ENCODE measurements around the gene NTRK2.
"Not testable (repeated sequence)": the region's sequence is repeated elsewhere in the genome, so short reads cannot be mapped to it uniquely, and the experiment has no call there.

Gene NTRK2

DNA sequence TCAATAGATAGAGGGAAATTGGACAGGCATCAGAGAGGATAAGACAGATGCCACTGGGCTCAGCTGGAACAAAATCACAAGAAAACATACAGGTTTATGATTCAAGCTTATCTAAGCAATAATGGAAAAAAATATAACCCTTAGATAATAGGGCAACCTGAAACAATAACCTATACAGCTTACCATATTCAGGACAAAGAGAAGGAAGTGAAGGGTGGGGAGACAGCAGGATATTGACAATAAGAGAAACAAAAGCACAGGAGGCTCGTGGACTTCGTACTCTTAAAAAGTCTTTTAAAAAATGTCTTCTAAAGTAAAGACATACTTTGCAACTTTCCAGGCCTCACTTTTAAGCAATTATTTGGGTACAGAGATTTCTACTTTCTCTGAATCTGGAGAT is 225.3 kb downstream of the NTRK2 start:
- H3K4me3 Mint-ChIP-seq: no peak overlapping the region
- no peaks in the 10 kb centered on the region for H3K9me3 Mint-ChIP-seq
- no peak overlapping the region for H3K27ac Mint-ChIP-seq
- no peaks in the 10 kb centered on the region for H3K4me1 Mint-ChIP-seq
- no peak for DNase-seq
- H3K27me3 Mint-ChIP-seq: no peaks in the 10 kb centered on the region
- CTCF ChIA-PET: no interaction called here
- H3K36me3 Mint-ChIP-seq: no peaks in the 10 kb centered on the region

DNA sequence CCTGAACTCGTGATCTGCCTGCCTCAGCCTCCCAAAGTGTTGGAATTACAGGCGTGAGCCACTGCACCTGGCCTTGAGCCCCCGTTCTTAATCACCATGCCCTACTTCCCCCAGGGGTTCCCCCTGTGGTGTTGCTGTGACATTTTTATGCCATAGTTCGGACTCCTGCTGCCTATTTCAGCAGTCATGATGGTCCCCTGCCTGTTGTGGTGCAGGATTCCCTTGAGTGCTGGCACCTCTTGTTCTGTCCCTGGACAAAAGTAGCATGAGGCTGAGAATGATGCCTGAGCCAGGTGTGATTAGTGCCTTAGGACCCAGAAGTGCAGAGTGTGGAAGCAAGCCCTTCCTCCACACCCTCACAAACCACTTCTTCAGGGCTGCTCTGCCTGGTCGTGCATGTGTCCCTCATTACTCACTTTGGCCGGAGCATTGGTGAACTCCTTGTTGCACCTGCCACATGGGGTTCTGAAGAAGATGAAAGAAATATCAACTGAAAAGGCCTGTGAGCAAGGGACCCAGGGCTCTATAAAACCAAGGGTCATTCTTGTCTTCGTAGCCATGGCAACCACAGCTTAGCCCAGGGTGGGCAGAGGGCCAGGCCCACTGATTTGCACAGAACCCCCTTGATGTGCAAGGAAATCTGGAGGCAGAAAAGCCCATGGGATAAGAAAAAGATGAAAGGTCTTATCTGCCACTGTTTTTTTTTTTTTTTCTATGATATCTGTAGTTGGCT is 228.0 kb downstream of the NTRK2 start:
- no peak overlapping the region for H3K4me3 Mint-ChIP-seq
- no peaks in the 10 kb centered on the region for H3K36me3 Mint-ChIP-seq
- H3K27me3 Mint-ChIP-seq: no peaks in the 10 kb centered on the region
- no peak for DNase-seq
- H3K9me3 Mint-ChIP-seq: no peaks in the 10 kb centered on the region
- H3K4me1 Mint-ChIP-seq: no peaks in the 10 kb centered on the region
- CTCF ChIA-PET: no interaction called here
- H3K27ac Mint-ChIP-seq: no peak overlapping the region

DNA sequence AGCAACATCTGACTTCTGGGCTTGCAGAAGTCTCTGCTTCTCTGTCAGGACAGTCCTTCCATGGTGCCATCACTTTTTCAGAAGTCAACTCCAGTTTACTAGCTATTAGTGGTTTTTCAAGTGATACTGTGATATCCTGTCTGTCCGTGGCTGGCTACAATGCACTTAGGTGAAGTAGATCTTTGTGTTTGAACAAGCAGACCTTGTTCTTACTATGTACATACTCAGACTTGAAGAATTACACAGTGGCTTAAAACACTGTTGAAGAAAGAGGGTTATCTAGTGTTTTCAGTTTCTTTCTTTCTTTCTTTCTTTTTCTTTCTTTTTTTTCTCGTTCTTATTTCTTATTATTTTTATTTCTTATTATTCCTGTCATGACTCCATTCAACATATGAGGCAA is 228.7 kb downstream of the NTRK2 start:
- no peak for DNase-seq
- Mint-ChIP-seq H3K4me1 (no peaks in the 10 kb centered on the region), H3K27me3 (no peaks in the 10 kb centered on the region), H3K36me3 (no peaks in the 10 kb centered on the region), H3K9me3 (no peaks in the 10 kb centered on the region), H3K4me3 (no peak overlapping the region), H3K27ac (no peak overlapping the region)
- CTCF ChIA-PET: no interaction called here

DNA sequence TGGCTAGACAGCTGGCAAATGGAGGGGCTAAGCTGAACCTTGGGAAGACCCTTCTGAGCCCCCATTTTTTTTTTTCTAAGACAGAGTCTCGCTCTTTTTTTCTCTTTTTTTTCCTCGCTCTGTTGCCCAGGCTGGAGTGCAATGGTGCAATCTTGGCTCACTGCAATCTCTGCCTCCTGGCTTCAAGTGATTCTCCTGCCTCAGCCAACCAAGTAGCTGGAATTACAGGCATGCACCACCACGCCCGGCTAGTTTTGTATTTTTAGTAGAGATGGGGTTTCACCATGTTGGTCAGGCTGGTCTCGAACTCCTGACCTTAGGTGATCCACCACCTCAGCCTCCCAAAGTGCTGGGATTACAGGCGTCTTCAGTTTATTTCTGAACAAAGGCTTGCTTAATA is 229.1 kb downstream of the NTRK2 start:
- H3K27me3 Mint-ChIP-seq, H3K4me3 Mint-ChIP-seq, H3K4me1 Mint-ChIP-seq, DNase-seq, H3K9me3 Mint-ChIP-seq, H3K36me3 Mint-ChIP-seq, H3K27ac Mint-ChIP-seq: not testable (repeated sequence)
- CTCF ChIA-PET: interaction anchor here (0.7 kb wide), 1 partner anchor 59 kb away, joined by 3 read pairs; no protein-coding TSS in a partner anchor

DNA sequence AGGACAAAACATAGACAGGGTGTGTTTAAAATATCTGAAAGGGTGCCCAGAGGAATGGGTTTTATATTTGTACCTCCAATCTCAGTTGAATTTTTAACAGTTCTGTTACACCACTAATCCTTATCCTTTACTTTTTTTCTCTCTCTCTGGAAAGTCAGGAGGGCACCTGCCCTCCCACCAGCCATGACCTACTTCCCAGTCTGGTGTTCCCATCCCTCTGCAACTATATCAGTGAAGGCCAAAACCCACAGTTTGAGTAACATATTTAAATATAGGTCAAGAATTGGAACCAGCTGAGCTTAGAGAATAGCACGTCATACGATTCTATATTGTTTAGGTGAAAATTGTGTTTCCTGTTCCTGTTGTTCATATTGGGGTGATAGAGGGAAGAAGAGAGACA is 229.8 kb downstream of the NTRK2 start:
- H3K4me3 Mint-ChIP-seq: no peak overlapping the region
- DNase-seq: no peak
- no peak overlapping the region for H3K27ac Mint-ChIP-seq
- no peaks in the 10 kb centered on the region for H3K27me3 Mint-ChIP-seq
- CTCF ChIA-PET: no interaction called here
- no peaks in the 10 kb centered on the region for H3K36me3 Mint-ChIP-seq
- H3K9me3 Mint-ChIP-seq: no peaks in the 10 kb centered on the region
- H3K4me1 Mint-ChIP-seq: no peaks in the 10 kb centered on the region

DNA sequence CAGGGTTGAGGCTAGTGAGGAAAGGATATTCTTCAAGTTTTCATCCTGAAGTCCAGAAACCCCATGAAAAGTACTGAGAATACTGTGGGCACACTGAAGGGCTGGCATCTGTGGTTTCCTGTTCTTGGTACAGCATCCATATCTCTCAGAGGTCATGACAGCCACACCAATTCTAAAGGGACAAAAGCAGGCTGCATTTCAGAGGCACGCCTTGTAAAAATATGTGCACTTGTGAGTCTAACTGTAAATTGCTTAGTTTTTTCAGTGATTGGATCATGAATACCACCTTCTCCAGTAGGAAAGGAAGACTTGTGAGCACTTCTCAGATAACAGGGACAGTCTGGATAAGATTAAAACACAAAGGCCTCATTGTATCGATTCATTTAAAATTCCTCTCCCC is 230.9 kb downstream of the NTRK2 start:
- Mint-ChIP-seq H3K27ac (no peak overlapping the region), H3K27me3 (no peaks in the 10 kb centered on the region), H3K4me1 (no peaks in the 10 kb centered on the region), H3K9me3 (no peaks in the 10 kb centered on the region), H3K36me3 (no peaks in the 10 kb centered on the region), H3K4me3 (no peak overlapping the region)
- CTCF ChIA-PET: no interaction called here
- DNase-seq: no peak

DNA sequence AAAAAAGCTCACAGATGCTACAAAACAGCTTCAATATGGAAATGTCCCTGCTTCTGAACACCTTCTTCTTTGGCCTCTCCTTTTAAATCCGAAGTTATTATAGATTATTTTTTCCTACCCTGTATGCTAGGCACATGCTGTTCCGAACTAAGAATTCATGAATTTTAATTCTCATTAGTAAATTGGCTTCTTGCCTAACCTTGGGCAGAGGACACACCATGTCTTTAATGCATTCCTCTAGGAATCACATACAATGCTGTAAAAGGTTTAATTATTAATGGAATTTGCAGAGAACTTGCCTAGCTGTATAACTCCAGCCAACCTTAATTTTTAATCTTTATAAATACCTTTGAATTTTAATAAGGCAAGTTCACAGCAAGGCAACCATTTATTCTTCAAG is 234.4 kb downstream of the NTRK2 start:
- Mint-ChIP-seq H3K27me3 (no peaks in the 10 kb centered on the region), H3K27ac (no peak overlapping the region), H3K4me3 (no peak overlapping the region), H3K9me3 (no peaks in the 10 kb centered on the region), H3K36me3 (no peaks in the 10 kb centered on the region), H3K4me1 (no peaks in the 10 kb centered on the region)
- DNase-seq: no peak
- CTCF ChIA-PET: no interaction called here

DNA sequence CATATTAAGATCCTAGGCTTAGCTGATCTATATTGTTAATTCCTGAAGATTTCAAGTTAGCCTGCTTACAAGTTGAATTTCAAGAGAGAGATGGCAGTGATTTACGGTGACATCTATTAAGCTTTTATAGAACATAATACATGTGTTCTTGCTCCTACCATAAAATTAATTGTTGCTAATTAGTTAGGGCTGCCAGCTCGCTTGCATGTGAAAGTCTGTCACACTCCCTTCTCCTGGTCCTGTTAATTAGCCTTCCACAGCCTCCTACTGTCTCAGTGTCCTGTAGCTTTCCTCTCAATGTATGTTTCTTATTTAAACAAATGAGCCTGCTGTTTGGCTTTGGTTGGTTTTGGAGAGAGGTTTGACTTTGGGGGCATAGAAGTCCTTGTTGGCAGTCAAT is 247.2 kb downstream of the NTRK2 start:
- no peak overlapping the region for H3K4me3 Mint-ChIP-seq
- no peak overlapping the region for H3K27ac Mint-ChIP-seq
- H3K9me3 Mint-ChIP-seq: no peaks in the 10 kb centered on the region
- CTCF ChIA-PET: no interaction called here
- no peaks in the 10 kb centered on the region for H3K27me3 Mint-ChIP-seq
- H3K4me1 Mint-ChIP-seq: no peaks in the 10 kb centered on the region
- no peak for DNase-seq
- H3K36me3 Mint-ChIP-seq: no peaks in the 10 kb centered on the region

DNA sequence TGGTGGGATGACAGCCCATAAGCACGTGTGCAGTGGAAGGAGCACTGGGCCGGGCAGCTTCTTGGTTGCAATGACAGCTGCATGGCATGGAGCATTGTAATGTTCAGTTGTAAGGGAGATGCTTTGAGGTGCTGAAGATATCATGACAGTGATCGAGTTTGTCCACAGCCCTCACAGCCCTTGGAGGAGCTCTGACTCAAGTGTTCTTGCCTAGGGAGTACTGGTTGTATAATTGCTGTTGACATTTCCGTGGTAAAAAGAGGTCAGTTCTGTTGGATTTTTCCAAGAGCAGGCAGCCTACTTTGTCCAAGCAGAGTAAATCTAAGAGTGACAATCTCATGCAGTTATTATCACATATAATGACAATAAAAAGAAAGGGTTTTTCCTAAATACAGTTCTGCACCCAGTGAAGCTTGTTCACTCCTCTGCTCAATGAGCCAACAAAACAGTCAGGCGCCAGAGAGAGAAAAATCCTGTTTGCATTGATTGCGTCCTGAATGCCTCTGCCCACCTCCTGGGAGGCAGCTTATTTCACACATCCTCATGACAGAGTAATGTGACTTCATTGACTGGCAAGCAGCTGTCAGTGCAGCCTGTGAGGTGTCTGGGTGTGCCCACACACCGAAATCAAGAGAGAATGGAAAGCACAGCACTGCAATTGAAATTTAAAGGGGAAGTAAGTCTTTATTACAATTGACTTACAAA is 248.0 kb downstream of the NTRK2 start:
- no peak for DNase-seq
- no peaks in the 10 kb centered on the region for H3K36me3 Mint-ChIP-seq
- CTCF ChIA-PET: no interaction called here
- no peak overlapping the region for H3K27ac Mint-ChIP-seq
- H3K4me1 Mint-ChIP-seq: no peaks in the 10 kb centered on the region
- H3K9me3 Mint-ChIP-seq: no peaks in the 10 kb centered on the region
- no peaks in the 10 kb centered on the region for H3K27me3 Mint-ChIP-seq
- no peak overlapping the region for H3K4me3 Mint-ChIP-seq

DNA sequence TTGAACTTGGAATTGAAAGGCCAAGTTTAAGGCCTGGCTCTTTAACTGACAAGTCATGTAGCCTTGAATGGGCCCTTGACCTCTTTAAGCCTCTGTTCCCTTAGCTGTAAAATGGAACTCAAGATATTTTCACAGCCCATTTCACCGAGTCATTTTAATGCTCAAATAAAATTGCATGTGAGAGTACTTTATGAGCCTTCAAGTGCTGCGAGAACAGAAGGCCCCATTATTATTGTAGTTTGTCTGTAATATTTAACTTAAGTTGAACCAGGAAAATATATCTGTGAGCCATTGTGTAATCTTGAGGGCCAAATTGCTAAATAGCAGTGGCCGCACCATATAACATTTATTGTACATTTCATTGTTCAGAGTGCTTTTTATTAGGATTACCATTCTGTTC is 249.9 kb downstream of the NTRK2 start:
- no peaks in the 10 kb centered on the region for H3K9me3 Mint-ChIP-seq

DNA sequence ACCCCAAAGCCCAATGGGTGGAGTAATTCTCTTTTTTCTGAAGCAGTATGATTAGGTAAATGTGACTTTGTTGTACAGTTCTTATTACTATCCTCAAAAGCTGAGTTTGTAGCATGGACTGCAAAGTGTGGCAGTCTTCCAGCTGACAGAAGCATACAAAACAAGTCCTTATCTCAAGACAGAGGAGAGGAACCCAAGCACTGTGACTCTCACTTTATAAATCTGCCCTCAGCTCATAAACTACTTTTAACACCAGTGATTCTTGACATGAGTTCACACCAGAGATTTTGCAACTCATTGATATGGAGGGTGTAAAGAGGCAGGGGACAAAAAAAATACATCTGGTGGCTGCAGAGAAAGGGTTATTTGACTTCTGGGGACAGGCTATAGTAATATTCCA is 251.6 kb downstream of the NTRK2 start:
- Mint-ChIP-seq H3K4me3 (no peak overlapping the region), H3K9me3 (no peaks in the 10 kb centered on the region), H3K4me1 (no peaks in the 10 kb centered on the region), H3K36me3 (no peaks in the 10 kb centered on the region), H3K27me3 (no peaks in the 10 kb centered on the region), H3K27ac (no peak overlapping the region)
- DNase-seq: no peak
- CTCF ChIA-PET: no interaction called here

More for the DNA sequence above, 249.9 kb downstream of the NTRK2 start:
- CTCF ChIA-PET: no interaction called here
- no peaks in the 10 kb centered on the region for H3K27me3 Mint-ChIP-seq
- H3K27ac Mint-ChIP-seq: no peak overlapping the region
- no peak for DNase-seq
- H3K4me1 Mint-ChIP-seq: no peaks in the 10 kb centered on the region
- no peaks in the 10 kb centered on the region for H3K36me3 Mint-ChIP-seq
- no peak overlapping the region for H3K4me3 Mint-ChIP-seq

DNA sequence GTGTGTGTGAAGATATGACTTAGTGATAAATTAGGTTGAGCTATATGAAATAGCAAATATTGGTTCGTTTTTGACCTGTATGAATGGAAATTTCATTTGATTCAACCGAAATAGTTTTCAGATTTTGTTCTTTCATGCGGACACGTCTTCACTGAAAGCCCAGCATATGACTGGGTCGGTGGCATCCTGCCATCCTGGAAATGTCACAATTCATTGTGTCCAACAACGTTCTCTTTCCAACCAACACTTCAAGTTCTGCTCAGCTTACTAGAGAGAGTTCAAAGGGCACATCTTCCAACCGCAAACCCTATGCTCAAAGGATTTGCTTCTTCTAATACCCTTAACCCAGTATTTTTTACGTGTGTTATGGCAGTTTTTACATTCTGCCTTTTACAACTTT is 252.5 kb downstream of the NTRK2 start:
- H3K27ac Mint-ChIP-seq: no peak overlapping the region
- H3K36me3 Mint-ChIP-seq: no peaks in the 10 kb centered on the region
- no peak overlapping the region for H3K4me3 Mint-ChIP-seq
- CTCF ChIA-PET: no interaction called here
- no peak for DNase-seq
- H3K9me3 Mint-ChIP-seq: no peaks in the 10 kb centered on the region
- H3K27me3 Mint-ChIP-seq: no peaks in the 10 kb centered on the region
- H3K4me1 Mint-ChIP-seq: no peaks in the 10 kb centered on the region

DNA sequence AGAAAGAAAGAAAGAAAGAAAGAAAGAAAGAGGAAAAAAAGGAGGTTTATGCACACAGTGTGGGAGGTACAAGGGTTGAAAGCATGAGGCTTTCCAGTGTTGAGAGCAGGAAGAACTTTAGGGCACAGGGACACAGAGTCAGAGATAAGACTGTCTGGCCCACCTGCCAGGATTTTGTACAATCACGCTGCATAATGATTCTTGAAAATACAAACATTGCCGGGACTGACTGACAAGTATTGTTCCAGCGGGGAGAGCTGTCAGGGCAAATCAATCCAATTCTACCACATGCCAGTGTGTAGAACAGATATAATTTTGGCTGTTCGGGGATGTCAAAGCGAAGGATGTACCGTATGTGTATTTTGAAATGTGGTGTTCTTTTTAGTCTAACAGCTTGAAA is 254.7 kb downstream of the NTRK2 start:
- H3K4me1 Mint-ChIP-seq: no peaks in the 10 kb centered on the region
- no peaks in the 10 kb centered on the region for H3K36me3 Mint-ChIP-seq
- no peaks in the 10 kb centered on the region for H3K9me3 Mint-ChIP-seq
- H3K4me3 Mint-ChIP-seq: no peak overlapping the region
- no peak for DNase-seq
- no peak overlapping the region for H3K27ac Mint-ChIP-seq
- CTCF ChIA-PET: no interaction called here
- no peaks in the 10 kb centered on the region for H3K27me3 Mint-ChIP-seq

DNA sequence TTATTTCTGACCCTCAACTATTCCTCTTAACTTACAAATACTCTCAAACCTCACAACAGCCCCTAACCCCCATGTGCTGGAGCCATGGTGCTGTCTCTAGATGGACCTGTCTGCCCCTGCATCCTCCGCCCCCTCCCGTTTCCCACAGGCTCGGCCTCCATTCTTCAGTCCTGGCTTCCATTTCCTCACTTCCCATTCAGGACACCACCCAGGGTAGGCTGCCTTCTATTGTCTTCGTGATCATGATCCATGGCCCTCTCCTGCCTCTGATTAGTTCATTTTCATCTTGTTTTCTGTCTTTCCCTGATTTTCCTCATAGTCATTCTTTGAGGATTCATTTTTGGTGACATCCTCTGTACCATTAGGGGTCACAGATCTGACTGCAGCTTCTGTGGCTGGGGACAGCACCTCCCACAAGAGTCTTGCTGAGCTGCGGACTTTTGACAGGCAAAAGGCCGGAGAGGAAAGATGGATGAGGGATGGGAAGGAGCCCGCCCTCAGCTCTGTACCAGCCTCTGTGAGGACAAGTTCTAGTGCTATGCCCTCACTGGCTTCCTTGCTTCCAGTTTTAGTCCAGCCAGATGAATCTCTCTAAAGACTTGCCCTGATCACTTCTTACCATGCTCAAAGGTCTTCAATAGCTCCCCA is 255.8 kb downstream of the NTRK2 start:
- Mint-ChIP-seq H3K27me3 (no peaks in the 10 kb centered on the region), H3K27ac (no peak overlapping the region), H3K4me1 (no peaks in the 10 kb centered on the region), H3K36me3 (no peaks in the 10 kb centered on the region), H3K9me3 (no peaks in the 10 kb centered on the region), H3K4me3 (no peak overlapping the region)
- DNase-seq: no peak
- CTCF ChIA-PET: no interaction called here

DNA sequence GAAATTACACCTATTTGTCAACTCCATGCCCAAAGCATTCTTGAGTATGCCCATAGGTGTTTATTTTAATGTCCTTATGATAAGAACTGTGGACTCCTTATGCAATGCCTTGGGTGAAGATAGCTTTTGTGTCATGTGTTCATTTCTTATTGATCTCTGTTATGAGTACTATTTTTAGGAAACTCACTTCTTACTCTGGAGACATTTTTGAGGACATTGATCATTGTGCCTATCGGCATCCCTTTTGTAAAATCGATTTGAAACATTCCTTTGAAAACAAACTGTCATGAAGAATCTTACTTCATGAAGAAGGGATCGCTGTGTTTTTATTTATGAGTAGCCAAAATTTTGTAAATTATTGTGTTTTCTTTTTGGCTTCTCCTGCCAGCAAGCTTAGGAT is 257.3 kb downstream of the NTRK2 start:
- CTCF ChIA-PET: no interaction called here
- no peak overlapping the region for H3K4me3 Mint-ChIP-seq

More for the DNA sequence above, 257.3 kb downstream of the NTRK2 start:
- no peaks in the 10 kb centered on the region for H3K36me3 Mint-ChIP-seq
- H3K9me3 Mint-ChIP-seq: no peaks in the 10 kb centered on the region
- DNase-seq: no peak
- H3K27me3 Mint-ChIP-seq: no peaks in the 10 kb centered on the region
- H3K4me1 Mint-ChIP-seq: no peaks in the 10 kb centered on the region
- H3K27ac Mint-ChIP-seq: no peak overlapping the region

Measured in activated naive CD4-positive, alpha-beta T cell treated with anti-CD3 and anti-CD28 coated beads, Interleukin-2, amount 10 ng/mL, durations not matched to agents 7 days and 5 days (primary cell).